Ovary (tissue), 3 donors: ENCODE data around the gene ARSG.
"Not testable (repeated sequence)": the region's sequence is repeated elsewhere in the genome, so short reads cannot be mapped to it uniquely, and the experiment has no call there.

ENCODE experiments used
- CTCF ChIP-seq, 3 donors: fragments of 450-650 bp in 2 of 3; fragments of 200-600 bp in 1 of 3; IDR thresholded peaks; one replicate each; pipeline versions ENCODE4 v1.5.1 to v1.8.0; 2016 to 2022; ENCODE audit warnings: antibody characterized with exemption in 3 of 3, mild to moderate bottlenecking in 1 of 3
- POLR2A ChIP-seq: fragments of 450-650 bp; IDR thresholded peaks from one replicate; pipeline ENCODE4 v1.6.1; 2017; ENCODE audit warnings: antibody characterized with exemption, mild to moderate bottlenecking, moderate library complexity
- donor health status: DM: no; HTN: no; CAD: no.

GRCh38 chr17:68354311-68354710, 63.0 kb downstream of the ARSG start:
- not testable (repeated sequence) for TF ChIP-seq CTCF (IDR thresholded peaks at IDR 0.05); POLR2A
